ENCODE results near the gene CHST8. TPM values are rescaled to one million over a fixed set of nuclear protein-coding genes. Genes with fewer than 3 reads are reported as not detected.
"Not testable (repeated sequence)": the region's sequence is repeated elsewhere in the genome, so short reads cannot be mapped to it uniquely, and the experiment has no call there.

The CHST8 gene
- total RNA-seq, 1 experiment from 2014 or later, result 25.7 TPM

DNA sequence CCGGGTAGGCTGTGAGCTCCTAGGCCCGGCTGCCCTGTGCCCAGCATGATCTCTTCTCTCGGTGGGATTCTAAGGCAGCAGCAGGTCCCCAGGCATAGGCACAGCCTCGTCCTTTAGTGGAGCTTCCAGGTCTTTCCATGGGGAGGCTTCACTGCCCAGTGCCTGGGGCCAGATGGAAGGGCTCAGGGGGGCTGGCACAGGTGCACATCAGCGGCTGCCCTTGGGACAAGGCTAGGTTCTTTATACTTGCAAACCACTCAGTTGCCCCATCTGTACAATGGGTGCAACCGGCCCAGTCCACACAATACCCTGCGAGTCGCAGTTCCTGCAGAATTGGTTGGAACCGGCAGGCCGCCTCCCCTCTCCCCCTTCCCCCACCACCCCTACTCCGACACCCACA lies 189.1 kb downstream of the CHST8 start:
- H3K27ac ChIP-seq, result no peak overlapping the region
- H3K4me1 ChIP-seq, result no peaks in the 10 kb centered on the region
- no peak overlapping the region for H3K4me3 ChIP-seq
- H3K36me3 ChIP-seq, result peaks cover 34% of the 10 kb centered on the region
- H3K27me3 ChIP-seq, result no peaks in the 10 kb centered on the region
- DNase-seq, result no peak
- no peaks in the 10 kb centered on the region for H3K9me3 ChIP-seq (replicated peaks)

DNA sequence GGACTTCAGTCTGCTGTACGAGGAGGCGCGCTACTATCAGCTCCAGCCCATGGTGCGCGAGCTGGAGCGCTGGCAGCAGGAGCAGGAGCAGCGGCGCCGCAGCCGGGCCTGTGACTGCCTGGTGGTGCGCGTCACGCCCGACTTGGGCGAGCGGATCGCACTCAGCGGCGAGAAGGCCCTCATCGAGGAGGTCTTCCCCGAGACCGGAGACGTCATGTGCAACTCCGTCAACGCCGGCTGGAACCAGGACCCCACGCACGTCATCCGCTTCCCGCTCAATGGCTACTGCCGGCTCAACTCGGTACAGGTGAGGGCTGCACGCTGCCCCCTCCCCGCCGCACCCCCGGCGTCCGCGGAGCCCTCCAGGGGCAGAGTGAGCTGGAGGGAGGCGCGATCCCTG lies 189.5 kb downstream of the CHST8 start:
- Histone ChIP-seq H3K9me3 (replicated peaks) (no peaks in the 10 kb centered on the region), H3K4me1 (no peaks in the 10 kb centered on the region), H3K4me3 (no peak overlapping the region), H3K27ac (no peak overlapping the region), H3K36me3 (peaks cover 30% of the 10 kb centered on the region), H3K27me3 (no peaks in the 10 kb centered on the region)
- DNase-seq, result no peak

DNA sequence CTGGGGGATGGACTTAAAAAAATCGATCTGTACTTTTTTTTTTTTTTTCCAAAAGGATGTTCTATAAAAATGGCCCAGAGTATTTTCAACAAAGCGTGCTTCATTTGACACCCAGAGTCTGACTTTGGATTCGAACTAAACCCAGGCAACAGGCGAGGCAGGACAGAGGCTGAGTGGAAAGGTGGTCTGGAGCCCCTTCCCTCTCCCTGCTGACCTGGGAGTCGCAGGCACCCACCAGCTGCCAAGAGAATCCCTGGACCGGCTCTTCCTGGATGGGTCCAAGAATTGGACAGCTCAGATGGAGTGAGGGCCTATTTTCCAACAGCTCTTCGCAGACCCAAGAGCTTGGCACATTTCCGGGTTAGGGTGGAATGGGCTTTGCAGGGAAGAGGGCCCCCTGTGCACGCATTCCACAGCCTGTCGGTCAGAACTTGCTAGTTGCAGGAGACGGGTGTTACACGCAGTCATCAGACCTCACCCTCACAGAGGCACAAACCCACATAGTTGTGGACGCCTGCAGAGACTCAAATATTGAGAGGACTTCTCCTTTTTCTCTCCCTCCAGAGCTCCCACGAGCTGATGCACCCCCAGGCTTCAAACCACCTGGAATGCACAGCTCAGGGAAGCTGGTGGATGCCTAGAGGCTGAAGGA lies 190.1 kb downstream of the CHST8 start:
- H3K4me1 ChIP-seq, result no peaks in the 10 kb centered on the region
- H3K9me3 ChIP-seq (replicated peaks), result no peaks in the 10 kb centered on the region
- peaks cover 27% of the 10 kb centered on the region for H3K36me3 ChIP-seq
- DNase-seq, result no peak
- no peak overlapping the region for H3K27ac ChIP-seq
- no peak overlapping the region for H3K4me3 ChIP-seq
- no peaks in the 10 kb centered on the region for H3K27me3 ChIP-seq

DNA sequence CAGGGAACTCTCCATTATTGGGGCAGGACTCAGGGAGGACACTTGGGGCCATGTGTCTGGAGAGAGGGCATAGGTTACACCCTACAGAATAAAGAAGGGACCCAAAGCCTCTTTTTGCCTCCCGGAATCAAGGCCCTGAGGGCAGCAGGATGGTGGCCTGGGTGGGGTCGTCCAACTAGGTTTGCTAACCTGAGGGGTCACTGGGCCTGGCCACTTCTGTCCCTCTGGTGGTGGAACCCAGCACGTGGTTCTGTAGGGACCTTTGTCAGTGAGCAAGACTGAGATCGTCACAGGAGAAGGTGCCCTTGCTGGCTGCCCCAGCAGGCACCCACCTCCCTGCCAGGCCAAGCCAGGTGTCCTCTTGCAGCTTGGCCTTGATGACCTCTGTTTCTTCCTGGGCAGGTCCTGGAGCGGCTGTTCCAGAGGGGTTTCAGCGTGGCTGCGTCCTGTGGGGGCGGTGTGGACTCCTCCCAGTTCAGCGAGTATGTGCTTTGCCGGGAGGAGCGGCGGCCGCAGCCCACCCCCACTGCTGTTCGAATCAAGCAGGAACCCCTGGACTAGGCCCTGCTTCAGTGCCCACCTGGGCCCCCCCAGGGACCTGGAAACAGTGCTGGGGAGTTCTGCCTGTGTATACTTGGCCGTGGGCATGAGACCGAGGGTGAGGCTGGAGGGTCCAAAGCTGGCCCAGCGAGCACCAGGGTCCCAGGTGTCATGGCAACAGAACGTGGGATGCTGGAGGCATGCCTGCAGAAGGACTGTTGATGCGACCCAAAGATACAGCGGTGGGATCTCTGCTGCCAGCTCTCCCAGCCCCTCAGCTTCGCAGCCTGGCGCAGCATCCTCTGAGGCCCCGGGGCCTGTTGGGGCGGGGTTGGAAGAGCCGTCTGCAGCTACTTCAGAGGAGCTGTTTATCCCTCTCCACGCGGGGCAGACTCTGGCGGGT lies 190.9 kb downstream of the CHST8 start:
- Histone ChIP-seq H3K36me3 (peaks cover 21% of the 10 kb centered on the region), H3K27me3 (no peaks in the 10 kb centered on the region), H3K4me3 (no peak overlapping the region), H3K27ac (no peak overlapping the region), H3K4me1 (no peaks in the 10 kb centered on the region), H3K9me3 (replicated peaks) (no peaks in the 10 kb centered on the region)
- no peak for DNase-seq

DNA sequence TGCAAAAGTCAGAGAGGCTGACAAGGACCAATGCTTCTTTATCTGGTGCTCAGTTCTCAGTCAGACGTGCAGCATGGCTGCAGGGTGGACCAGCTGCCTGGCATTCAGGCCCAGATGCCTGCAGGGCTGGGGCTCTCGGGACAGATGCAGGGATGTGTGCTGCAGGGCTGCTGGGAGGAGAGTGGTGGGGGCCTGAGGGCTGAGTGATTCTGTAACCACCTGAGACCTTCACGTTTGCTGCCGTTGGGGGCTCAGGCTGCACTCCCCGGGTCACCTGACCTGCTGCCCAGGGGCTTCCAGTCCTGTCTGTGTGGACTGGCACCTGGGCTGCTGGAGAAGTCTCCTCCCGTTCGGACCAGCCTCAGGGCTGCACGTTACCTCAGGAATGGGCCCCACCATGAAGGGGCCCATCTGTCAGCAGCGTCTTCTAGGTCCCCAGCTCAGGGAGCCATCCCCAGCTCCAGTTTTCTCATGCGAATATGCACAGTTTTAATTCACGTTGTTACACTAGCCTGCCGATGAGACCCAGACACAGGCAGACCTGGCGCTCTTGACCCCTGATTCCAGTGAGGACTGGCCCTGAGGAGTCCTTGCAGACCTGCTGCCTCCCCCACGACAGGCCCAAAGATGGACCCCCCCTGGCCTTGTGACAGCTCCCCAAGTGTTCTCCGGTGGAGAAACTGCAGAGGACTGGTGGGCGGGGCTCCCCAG lies 191.8 kb downstream of the CHST8 start:
- Histone ChIP-seq H3K4me1 (no peaks in the 10 kb centered on the region), H3K4me3 (no peak overlapping the region), H3K36me3 (peaks cover 18% of the 10 kb centered on the region), H3K9me3 (replicated peaks) (no peaks in the 10 kb centered on the region), H3K27ac (no peak overlapping the region), H3K27me3 (no peaks in the 10 kb centered on the region)
- no peak for DNase-seq

DNA sequence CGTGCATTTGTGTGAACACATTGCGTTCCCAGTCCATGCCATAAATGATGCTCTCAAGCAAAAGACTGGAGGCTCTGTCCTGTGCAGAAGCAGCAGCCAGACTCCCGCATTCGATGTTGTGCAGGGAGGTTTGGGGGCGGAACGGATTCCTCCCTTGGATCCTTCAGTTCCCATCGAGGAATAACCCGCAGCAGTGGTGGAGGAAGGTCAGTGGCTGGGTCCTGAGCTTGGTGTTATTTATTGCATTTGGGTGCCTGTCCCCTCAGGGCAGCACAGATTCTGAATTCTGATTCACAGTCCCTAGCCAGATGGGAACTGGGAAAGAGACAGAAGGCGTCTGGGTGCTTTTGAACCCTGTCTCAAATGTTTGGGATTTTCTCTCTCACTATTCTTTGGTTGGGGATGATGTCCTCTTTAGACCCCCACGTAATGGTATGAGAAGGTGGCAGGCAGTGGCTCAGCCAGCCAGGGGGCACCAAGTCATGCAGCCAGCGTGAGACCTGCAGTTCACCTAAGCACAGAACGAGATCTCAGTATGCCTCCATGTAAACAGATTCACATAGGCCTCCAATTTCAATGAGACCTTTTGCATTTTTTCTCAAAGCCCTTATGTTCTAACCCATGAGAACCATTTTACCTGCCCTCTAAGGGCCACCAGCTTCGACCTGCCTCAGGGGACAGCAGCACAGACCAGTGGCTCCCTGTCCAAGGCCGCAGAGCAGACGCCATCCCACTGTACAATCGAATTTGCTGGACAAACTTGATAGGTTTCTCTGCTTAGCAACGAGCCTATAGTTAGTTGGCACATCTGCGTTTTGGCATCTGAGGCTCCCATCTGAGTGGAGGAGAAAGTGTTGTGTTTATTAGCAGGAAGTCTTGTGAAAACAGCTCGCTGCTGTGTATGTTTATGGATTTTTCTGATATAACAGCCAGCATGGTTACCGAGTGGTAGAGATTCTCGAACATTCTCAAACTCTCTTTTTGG lies 192.7 kb downstream of the CHST8 start:
- no peak overlapping the region for H3K4me3 ChIP-seq
- H3K27ac ChIP-seq, result no peak overlapping the region
- H3K9me3 ChIP-seq (replicated peaks), result no peaks in the 10 kb centered on the region
- H3K4me1 ChIP-seq, result no peaks in the 10 kb centered on the region
- no peaks in the 10 kb centered on the region for H3K27me3 ChIP-seq
- peaks cover 12% of the 10 kb centered on the region for H3K36me3 ChIP-seq
- DNase-seq, result no peak

DNA sequence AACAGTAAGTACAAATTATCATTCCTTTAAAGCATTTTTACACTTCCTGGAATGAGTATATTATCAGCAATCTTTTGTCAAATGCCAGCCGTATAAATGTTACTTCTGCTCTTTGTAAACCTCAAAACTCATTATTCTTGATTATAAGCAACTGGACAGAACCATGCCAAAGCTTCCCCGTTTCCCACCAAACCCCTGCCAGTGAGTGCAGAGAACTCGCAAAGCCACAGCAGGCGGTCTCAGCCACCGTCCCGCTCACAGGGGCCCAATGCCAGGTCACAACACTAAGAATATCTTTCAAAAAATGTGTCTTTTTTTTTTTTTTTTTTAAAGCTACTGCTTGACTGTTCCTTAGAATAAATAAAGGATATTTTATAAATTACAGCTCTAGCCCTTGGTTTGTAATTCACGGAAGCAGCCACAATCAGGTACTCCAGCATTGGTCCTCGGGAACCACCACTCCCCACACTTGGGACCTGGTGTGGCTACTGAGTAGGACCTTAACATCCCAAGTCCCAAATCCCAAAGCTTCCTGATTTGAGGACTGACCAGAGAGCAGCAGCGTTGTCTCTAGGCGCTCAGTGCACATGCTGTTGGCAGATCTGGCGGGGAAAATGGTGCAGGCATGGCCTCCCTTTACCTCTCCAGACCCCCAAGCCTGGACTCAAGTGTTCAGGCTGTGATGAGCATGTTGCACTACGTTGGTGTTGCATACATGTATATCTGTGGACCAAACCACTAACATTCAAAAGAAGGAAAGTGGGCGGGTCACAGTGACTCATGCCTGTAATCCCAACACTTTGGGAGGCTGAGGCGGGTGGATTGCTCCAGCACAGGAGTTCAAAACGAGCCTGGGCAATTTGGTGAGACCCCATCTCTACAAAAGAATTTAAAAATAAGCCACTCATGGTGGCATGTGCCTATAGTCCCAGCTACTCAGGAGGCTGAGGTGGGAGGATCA lies 193.9 kb downstream of the CHST8 start:
- no peak overlapping the region for H3K4me3 ChIP-seq
- peaks cover 10% of the 10 kb centered on the region; the same call in 1 of the 2 replicates for H3K36me3 ChIP-seq
- no peaks in the 10 kb centered on the region for H3K4me1 ChIP-seq
- no peaks in the 10 kb centered on the region for H3K9me3 ChIP-seq (replicated peaks)
- no peak overlapping the region for H3K27ac ChIP-seq
- DNase-seq, result no peak
- no peaks in the 10 kb centered on the region for H3K27me3 ChIP-seq

DNA sequence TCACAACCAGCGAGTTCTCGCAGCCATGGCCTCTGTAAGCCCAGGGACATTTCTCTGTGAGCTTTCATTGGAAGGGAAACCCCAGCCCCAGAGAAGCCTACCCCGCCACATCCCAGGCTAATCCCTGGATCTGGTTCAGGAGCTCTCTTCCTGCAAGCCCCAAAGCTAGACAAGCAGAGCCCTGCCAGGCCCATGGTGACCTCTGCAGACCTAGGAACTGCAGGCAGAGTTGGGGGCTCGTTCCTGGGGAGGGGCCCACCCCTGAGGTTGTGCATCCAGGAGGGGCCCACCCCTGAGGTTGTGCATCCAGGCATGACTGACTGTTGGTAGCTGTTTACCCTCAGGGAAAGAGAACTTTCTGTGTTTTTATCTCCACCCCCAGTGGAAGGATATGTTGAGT lies 196.7 kb downstream of the CHST8 start:
- H3K36me3 ChIP-seq, result no peaks in the 10 kb centered on the region
- H3K4me3 ChIP-seq, result no peak overlapping the region
- no peak overlapping the region for H3K27ac ChIP-seq
- H3K27me3 ChIP-seq, result no peaks in the 10 kb centered on the region
- DNase-seq, result no peak
- no peaks in the 10 kb centered on the region for H3K4me1 ChIP-seq
- no peaks in the 10 kb centered on the region for H3K9me3 ChIP-seq (replicated peaks)

DNA sequence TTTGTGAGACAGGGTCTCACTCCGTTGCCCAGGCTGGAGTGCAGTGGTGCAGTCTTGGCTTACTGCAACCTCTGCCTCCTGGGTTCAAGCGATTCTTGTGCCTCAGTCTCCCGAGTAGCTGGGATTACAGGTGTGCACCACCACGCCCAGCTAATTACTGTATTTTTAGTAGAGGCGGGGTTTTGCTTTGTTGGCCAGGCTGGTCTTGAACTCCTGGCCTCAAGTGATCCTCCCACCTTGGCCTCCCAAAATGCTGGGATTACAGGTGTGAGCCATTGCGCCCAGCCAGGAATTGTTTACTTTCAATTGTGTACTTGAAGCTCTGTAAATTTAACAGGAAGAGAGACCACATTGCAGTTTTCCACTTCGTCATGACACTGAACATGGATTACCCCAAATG lies 197.3 kb downstream of the CHST8 start:
- H3K4me3 ChIP-seq; H3K27ac ChIP-seq; H3K9me3 ChIP-seq (replicated peaks); H3K36me3 ChIP-seq; DNase-seq; H3K4me1 ChIP-seq; H3K27me3 ChIP-seq: not testable (repeated sequence)

DNA sequence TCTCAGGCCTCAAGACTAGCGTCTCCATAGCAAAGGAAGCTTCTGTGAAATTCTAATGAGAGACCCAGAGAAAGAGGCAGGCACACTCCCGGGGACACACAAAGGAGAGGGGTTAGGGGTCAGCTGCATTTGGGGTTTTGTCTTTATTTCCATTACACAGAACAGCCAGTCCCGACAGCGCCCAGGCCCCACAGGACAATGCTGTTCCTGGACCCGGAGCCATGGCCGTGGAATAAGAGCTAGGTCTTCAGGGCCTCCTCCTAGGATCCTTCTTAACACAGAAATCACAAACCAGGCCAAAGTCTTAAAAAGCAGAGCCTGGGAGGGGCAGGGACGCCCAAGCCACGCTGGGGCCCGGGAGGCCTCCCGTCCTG lies 197.7 kb downstream of the CHST8 start:
- H3K27ac ChIP-seq, result no peak overlapping the region
- no peaks in the 10 kb centered on the region for H3K27me3 ChIP-seq
- H3K4me3 ChIP-seq, result no peak overlapping the region
- no peak for DNase-seq
- no peaks in the 10 kb centered on the region for H3K4me1 ChIP-seq
- H3K36me3 ChIP-seq, result no peaks in the 10 kb centered on the region
- H3K9me3 ChIP-seq (replicated peaks), result no peaks in the 10 kb centered on the region

DNA sequence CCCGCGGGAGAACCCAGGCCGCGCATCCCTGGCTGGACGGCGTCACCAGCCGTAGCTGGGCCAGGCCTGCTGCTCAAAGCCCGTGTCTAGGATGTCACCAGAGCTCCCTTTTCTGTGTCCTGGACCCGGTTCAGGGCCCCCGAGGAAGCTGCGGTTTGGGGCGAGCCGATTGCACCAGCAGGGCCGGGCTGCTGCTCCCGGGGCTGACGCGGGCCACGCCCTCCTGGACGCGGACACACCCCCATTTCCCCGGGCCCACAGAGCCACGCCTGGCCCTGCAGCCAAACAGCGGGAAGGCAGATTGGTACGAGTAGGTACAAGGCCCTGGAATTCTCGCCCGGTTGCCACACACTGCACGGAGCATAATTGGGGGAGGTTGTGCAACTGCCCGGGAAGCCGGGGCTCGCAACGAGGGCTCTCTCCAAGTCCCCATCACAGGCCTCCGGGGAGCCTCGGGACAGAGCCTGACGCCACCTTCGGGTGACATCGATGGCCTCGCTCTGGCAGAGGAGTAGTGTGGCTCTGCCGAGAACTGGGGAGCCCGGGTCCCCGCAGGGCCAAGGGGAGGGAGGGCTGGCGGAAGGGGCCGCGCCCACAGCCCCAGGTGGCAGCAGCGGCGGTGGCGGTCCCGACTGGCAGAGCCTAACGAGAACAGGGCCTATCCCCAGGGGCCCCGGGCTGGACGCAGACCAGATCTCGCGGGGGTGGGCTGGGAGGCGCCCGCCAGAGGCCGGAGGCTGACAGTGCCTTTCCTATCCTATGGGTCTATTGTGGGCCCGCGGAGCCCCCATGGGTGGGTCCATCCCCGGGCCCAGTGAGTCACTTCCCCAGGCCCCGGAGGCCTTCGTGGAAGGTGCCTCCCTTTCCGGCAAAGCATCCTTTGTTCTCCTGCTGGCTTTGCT lies 198.4 kb downstream of the CHST8 start:
- DNase-seq, result no peak
- Histone ChIP-seq H3K4me3 (no peak overlapping the region), H3K27me3 (no peaks in the 10 kb centered on the region), H3K36me3 (no peaks in the 10 kb centered on the region), H3K27ac (no peak overlapping the region), H3K4me1 (no peaks in the 10 kb centered on the region), H3K9me3 (replicated peaks) (no peaks in the 10 kb centered on the region)

DNA sequence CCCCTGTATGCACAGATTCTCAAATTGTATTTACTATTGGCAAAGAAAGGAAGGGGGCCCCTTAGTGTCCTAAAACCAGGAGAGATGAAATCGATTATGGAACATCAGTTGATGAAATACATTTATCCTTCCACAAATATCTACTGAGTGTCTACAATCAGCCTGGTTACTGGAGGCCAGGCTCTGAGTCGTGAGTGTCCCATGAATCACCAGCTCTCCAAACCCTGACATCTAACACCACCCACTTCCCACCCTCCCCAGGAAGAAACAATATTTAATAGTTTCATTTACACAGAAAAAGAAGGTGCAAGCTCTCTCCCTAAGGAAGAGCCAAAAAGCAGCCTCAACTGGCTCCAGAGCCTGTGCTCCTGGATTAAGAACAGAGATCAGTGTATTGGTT lies 200.1 kb downstream of the CHST8 start:
- Histone ChIP-seq H3K4me1 (no peaks in the 10 kb centered on the region), H3K36me3 (no peaks in the 10 kb centered on the region), H3K9me3 (replicated peaks) (no peaks in the 10 kb centered on the region), H3K27me3 (no peaks in the 10 kb centered on the region), H3K4me3 (no peak overlapping the region), H3K27ac (no peak overlapping the region)
- DNase-seq, result no peak

All from SJCRH30 (cell line).